ENCODE measurements around the gene SERPINA9.
A peak's percentile ranks its signal among the peaks of the same experiment; 100 is the strongest.
"Not testable (repeated sequence)": the region's sequence is repeated elsewhere in the genome, so short reads cannot be mapped to it uniquely, and the experiment has no call there.

SERPINA9 gene

DNA sequence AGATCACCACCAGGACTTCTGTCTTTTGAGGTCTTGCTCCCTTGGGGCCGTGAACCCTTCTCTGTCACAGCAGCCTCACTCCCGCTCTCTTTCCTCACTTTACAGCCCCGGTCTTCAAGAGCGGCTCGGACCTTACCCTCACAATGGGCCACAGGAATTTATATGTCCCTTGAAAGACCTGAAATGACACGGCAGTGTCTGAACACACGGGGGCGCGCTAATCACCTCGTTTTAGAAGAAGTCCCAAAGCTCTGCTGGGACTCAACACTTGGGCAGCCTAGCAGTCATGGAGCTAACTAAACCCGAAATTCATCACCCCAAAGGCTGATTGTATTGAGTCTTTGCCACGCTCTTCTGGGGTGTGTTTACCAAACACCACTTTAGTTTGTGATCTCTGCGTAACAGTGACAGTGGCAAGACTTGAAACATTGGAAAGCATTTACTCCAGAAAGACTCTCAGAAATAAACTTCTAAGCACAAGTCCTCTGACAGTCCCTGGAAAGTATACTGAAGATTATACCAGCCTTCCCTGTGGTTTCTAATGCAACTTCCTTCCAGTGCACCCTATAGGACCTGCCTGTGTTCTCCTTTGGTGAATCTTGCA, 52.4 kb downstream of the SERPINA9 start:
- peak; percentile 25 to 58 for DNase-seq (ENCODE audit: low read depth in 2 of 2)

DNA sequence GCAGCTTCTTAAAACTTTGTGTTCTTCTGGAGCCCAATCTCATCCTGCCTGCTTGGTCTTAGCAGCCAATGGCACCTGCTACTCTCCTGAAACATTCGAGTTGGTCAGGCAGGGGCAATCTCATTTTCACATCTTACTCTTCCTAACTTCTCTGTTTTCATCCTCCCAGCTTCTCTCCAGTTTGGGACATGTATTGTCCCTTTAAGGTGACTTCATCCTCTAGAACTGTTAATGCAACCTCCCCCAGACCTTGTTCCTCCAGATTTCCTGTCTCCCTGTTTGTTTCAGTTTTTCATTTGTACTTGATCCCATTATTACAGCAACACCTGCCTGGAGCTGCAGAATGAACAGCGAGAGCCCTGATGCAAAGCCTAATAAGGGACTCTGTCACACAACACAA, 54.7 kb downstream of the SERPINA9 start:
- no peak for DNase-seq (ENCODE audit: low read depth in 2 of 2)

DNA sequence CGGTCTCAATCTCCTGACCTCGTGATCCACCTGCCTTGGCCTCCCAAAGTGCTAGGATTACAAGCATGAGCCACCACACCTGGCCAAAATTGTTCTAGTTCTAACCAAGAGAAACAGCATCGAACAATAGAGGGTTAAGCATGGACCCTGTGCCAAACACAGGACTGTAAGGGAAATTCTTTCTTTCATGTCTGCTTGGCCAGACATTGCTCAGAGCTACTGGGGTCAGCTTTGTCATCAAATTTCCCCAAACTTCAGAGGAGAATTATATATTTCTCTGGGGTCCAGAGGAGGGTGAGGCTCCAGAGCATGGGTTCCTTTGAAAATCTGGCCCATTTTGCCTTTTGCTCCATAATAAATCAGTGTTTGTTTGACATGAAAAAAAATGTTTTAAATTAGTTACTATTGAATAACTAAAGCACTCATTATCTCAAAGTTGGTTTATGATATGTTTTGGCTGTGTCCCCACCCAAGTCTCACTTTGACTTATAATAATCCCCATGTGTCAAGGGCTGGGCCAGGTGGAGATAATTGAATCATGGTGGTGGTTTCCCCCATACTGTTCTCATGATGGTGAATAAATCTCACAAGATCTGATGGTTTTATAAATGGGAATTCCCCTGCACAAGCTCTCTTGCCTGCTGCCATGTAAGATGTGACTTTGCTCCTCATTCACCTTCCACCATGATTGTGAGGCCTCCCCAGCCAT, 58.3 kb downstream of the SERPINA9 start:
- DNase-seq (ENCODE audit: low read depth in 2 of 2) = not testable (repeated sequence)

Data from stimulated activated CD8-positive, alpha-beta memory T cell treated with anti-CD3 and anti-CD28 coated beads, Interleukin-2, amount 100 ng/mL, for 48 hours (primary cell).